ENCODE measurements around the gene NAA80. TPM values are rescaled to one million over a fixed set of nuclear protein-coding genes. Genes with fewer than 3 reads are reported as not detected.

NAA80 gene
- total and polyA plus RNA-seq, 2 of the 13 experiments (the other 11 are each of a cell fraction or from before 2014, with no cell fraction given) = 3.4 to 8.7 TPM

DNA sequence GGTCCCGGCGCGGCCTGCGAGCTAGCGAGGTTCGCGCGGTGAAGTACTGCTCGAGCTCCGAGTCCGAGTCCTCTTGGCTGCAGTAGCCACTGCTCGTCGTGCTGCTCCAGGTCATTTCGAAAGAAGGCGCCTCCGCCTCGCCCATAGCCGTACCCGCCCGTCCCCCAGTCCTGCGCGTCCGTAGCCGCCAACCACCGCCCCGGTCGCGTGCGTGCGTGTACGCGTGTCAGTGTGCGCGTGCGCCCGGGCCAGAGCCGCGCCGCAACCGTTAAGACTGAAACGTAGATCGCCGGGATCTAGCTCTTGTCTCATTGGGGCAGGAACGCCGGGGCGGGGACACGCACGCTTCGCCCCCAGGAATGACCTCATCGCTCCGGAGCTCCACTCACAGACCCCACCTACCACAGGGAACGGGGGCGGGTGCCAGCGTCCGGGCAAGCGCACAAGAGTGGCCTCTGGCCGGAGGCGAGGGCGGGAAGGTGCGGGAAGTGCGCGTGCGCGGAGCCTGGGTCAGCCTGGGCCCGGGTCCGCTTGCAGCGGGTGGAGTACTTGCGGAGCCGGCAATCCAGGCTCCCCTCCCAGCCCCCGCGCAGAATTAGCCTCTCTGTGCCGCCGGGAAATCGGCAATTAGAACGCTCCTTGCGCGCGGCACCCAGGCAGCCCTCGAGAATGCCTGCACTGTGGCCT, 38.1 kb upstream of the NAA80 start (continued):
- peak; percentile 56 for TF ChIP-seq PRDM10 (CRISPR knock-in tag; IDR thresholded peaks at IDR 0.05; ENCODE audit: low read depth)
- TF ChIP-seq ZNF280B (CRISPR knock-in tag; IDR thresholded peaks at IDR 0.05; ENCODE audit: borderline replicate concordance) = 0 out of 2 replicates have a peak, but pooled peaks have one; percentile 67
- TF ChIP-seq, protein P1, sequence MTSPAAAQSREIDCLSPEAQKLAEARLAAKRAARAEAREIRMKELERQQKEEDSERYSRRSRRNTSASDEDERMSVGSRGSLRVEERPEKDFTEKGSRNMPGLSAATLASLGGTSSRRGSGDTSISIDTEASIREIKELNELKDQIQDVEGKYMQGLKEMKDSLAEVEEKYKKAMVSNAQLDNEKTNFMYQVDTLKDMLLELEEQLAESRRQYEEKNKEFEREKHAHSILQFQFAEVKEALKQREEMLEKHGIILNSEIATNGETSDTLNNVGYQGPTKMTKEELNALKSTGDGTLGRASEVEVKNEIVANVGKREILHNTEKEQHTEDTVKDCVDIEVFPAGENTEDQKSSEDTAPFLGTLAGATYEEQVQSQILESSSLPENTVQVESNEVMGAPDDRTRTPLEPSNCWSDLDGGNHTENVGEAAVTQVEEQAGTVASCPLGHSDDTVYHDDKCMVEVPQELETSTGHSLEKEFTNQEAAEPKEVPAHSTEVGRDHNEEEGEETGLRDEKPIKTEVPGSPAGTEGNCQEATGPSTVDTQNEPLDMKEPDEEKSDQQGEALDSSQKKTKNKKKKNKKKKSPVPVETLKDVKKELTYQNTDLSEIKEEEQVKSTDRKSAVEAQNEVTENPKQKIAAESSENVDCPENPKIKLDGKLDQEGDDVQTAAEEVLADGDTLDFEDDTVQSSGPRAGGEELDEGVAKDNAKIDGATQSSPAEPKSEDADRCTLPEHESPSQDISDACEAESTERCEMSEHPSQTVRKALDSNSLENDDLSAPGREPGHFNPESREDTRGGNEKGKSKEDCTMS (CRISPR knock-in tag; conservative IDR thresholded peaks at IDR 0.05) = no peak
- 0 out of 2 replicates have a peak, but pooled peaks have one; percentile 9 for TF ChIP-seq AHDC1 (CRISPR knock-in tag; IDR thresholded peaks at IDR 0.05; ENCODE audit: borderline replicate concordance)
- TF ChIP-seq TBP (CRISPR knock-in tag; IDR thresholded peaks at IDR 0.05) = no peak
- TF ChIP-seq NFIB (CRISPR knock-in tag; IDR thresholded peaks at IDR 0.05; ENCODE audit: borderline replicate concordance) = no peak
- TF ChIP-seq PHF20 (CRISPR knock-in tag; IDR thresholded peaks at IDR 0.05) = no peak
- no peak; the same call in 1 of the 2 replicates for TF ChIP-seq RAD21 (CRISPR knock-in tag; IDR thresholded peaks at IDR 0.05)
- peak; percentile 39; the same call in 1 of the 2 replicates for TF ChIP-seq ZNF790 (CRISPR knock-in tag; IDR thresholded peaks at IDR 0.05; ENCODE audit: borderline replicate concordance)
- TF ChIP-seq, protein P2, sequence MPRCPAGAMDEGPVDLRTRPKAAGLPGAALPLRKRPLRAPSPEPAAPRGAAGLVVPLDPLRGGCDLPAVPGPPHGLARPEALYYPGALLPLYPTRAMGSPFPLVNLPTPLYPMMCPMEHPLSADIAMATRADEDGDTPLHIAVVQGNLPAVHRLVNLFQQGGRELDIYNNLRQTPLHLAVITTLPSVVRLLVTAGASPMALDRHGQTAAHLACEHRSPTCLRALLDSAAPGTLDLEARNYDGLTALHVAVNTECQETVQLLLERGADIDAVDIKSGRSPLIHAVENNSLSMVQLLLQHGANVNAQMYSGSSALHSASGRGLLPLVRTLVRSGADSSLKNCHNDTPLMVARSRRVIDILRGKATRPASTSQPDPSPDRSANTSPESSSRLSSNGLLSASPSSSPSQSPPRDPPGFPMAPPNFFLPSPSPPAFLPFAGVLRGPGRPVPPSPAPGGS (CRISPR knock-in tag; IDR thresholded peaks at IDR 0.05) = peak; percentile 52
- TF ChIP-seq ZNF83 (CRISPR knock-in tag; IDR thresholded peaks at IDR 0.05; ENCODE audit: borderline replicate concordance) = peak; percentile 87; the same call in 1 of the 2 replicates
